ENCODE results near the gene ZNF641.

DNA sequence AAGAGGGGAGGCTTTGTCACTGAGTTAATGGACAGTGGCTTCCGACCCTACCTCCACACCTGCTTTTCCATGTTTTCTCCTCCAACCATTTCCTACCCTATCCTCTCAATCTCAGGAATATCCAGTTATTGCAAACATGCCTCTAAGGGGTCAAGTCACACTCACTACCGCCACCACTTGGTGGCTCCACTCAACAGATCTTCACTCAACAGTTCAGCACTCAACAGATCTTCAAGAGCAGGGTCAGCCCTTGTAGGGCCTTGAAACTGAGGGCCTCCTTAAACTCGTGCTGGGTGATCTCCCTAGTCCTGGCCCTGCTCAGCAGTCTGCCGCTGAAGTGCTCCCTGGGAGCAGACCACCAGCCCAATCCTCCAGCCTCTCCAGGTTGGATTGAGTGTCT is 14.2 kb downstream of the ZNF641 start:
- TF ChIP-seq JUND (IDR thresholded peaks at IDR 0.05) (no peak), TCF7L2 (IDR thresholded peaks at IDR 0.05; ENCODE audit: borderline replicate concordance, extremely low read depth, insufficient read depth, insufficient read length) (no peak), SIN3A (IDR thresholded peaks at IDR 0.05; ENCODE audit: low read depth) (no peak), SP1 (IDR thresholded peaks at IDR 0.05; ENCODE audit: low read depth) (no peak), RAD21 (IDR thresholded peaks at IDR 0.05; ENCODE audit: low read depth) (peak; percentile 33; the same call in 1 of the 2 replicates), POLR2A (IDR thresholded peaks at IDR 0.05; ENCODE audit: borderline replicate concordance, extremely low read depth, insufficient read depth, insufficient read length) (no peak), EZH2 (IDR thresholded peaks at IDR 0.05) (no peak), CBX3 (IDR thresholded peaks at IDR 0.05; ENCODE audit: low read depth) (no peak), ZFX (IDR thresholded peaks at IDR 0.05) (no peak), CEBPB (IDR thresholded peaks at IDR 0.05; ENCODE audit: low read depth) (no peak)
- TF ChIP-seq, protein P1, sequence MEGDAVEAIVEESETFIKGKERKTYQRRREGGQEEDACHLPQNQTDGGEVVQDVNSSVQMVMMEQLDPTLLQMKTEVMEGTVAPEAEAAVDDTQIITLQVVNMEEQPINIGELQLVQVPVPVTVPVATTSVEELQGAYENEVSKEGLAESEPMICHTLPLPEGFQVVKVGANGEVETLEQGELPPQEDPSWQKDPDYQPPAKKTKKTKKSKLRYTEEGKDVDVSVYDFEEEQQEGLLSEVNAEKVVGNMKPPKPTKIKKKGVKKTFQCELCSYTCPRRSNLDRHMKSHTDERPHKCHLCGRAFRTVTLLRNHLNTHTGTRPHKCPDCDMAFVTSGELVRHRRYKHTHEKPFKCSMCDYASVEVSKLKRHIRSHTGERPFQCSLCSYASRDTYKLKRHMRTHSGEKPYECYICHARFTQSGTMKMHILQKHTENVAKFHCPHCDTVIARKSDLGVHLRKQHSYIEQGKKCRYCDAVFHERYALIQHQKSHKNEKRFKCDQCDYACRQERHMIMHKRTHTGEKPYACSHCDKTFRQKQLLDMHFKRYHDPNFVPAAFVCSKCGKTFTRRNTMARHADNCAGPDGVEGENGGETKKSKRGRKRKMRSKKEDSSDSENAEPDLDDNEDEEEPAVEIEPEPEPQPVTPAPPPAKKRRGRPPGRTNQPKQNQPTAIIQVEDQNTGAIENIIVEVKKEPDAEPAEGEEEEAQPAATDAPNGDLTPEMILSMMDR (IDR thresholded peaks at IDR 0.05 in 2 of 3, conservative IDR thresholded peaks at IDR 0.05 in 1 of 3; ENCODE audit: borderline replicate concordance in 1 of 3, insufficient read depth in 1 of 3, low read depth in 2 of 3, low read length in 2 of 3): peak in 2 of 3 experiments; percentile 56 to 59; a peak in 4 of 6 replicates
- TF ChIP-seq, protein P2, sequence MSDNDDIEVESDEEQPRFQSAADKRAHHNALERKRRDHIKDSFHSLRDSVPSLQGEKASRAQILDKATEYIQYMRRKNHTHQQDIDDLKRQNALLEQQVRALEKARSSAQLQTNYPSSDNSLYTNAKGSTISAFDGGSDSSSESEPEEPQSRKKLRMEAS (IDR thresholded peaks at IDR 0.05): no peak
- TF ChIP-seq, protein P3, sequence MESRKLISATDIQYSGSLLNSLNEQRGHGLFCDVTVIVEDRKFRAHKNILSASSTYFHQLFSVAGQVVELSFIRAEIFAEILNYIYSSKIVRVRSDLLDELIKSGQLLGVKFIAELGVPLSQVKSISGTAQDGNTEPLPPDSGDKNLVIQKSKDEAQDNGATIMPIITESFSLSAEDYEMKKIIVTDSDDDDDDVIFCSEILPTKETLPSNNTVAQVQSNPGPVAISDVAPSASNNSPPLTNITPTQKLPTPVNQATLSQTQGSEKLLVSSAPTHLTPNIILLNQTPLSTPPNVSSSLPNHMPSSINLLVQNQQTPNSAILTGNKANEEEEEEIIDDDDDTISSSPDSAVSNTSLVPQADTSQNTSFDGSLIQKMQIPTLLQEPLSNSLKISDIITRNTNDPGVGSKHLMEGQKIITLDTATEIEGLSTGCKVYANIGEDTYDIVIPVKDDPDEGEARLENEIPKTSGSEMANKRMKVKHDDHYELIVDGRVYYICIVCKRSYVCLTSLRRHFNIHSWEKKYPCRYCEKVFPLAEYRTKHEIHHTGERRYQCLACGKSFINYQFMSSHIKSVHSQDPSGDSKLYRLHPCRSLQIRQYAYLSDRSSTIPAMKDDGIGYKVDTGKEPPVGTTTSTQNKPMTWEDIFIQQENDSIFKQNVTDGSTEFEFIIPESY (IDR thresholded peaks at IDR 0.05; ENCODE audit: extremely low read depth, insufficient replicate concordance, low read length): no peak
